ENCODE results near the gene SEC22C.
"Not testable (repeated sequence)": the region's sequence is repeated elsewhere in the genome, so short reads cannot be mapped to it uniquely, and the experiment has no call there.

The SEC22C gene

DNA sequence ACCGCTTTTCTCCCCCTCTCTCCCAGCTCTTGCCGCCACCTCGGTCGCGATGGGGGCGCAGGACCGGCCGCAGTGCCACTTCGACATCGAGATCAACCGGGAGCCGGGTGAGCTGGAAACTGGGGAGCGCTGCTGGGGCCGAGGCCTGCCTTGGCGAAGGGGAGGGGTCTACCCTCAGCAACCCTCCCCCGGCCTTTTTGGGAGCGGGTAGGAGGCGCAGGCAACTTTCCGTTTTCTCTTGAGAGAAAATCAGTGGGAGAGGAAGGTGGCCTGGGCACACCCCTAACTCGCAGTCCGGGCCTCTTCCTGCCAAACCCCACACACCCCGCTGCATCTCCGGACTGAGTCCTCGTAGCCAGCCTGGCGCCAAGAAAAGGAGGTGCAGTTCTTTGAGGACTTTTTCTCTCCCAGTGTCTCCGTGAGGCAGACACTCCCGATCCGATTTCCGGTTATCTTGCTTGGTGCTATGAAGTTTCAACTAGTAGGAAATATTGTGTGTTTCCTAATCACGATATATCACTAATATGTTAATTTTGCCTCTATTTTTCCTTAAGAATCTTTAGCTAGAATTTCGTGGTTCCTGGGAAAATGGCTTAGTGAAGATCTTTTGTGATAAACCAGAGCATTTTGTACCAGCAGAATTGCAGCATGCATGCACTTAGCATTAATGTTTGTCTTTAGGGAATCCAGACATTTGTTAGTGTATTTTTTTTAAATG, 19.4 kb upstream of the SEC22C start:
- no peaks in the 10 kb centered on the region for H3K36me3 ChIP-seq (ENCODE audit: control insufficient read depth, insufficient read depth, low read length)

DNA sequence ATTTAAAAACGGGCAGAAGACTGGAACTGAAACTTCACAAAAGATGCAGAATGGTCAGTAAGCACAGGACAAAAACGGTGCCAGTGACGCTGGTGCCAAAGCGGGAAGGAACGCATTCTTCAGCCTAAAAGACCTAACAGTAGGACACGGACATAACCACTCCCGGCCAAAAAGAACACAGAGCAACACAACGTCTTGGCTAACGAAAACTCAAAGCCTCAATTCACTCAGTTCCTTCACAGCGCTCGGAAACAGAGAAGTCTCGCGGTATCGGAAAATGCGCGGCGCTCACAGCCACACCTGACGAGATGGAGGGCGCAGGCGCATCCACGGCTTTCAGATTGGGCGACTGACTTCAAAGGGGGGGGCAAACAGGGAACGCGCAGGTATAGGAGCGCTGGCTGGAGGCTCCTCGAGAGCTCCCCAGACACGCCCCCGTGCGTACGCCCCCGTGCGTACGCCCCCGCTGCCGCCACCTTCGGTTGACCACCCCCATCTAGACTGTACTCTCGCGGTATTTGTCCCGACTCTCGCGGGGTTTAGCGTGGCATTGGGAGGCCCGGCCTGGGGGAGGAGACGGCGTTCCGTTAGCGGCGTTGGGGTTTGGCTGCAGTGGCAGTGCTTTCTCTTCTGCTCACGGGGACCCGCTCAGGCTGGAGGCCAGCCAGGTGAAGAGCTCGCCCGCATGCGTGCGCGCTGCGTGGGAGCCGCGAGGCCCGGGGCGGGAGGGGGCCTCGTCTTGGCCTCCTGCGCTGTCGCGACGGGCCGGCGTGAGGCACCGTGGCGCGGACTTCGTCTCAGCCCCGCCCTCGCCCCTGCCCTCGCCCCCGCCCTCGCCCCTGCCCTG, 18.6 kb upstream of the SEC22C start, which contains the start of gene NKTR:
TSS of gene NKTR (plus strand) at position 576 of the 847 bp plus-strand sequence. CDS start 321 bp downstream, outside the sequence.
- H3K27ac ChIP-seq: peak within 1 kb of the TSS; percentile 74
- H3K9ac ChIP-seq: peak within 1 kb of the TSS; percentile 89
- peaks cover 29% of the 10 kb centered on the region for H3K79me2 ChIP-seq
- H3K27me3 ChIP-seq (ENCODE audit: control insufficient read depth, insufficient read depth, low read length): no peaks in the 10 kb centered on the region
- H3K4me1 ChIP-seq: peaks cover 3% of the 10 kb centered on the region
- H3K4me2 ChIP-seq (ENCODE audit: low read length): peak within 1 kb of the TSS; percentile 88
- no peaks in the 10 kb centered on the region for H3K36me3 ChIP-seq (ENCODE audit: control insufficient read depth, insufficient read depth, low read length)
- peak within 1 kb of the TSS; percentile 93 for H2AFZ ChIP-seq
- H3K9me3 ChIP-seq (ENCODE audit: control insufficient read depth, low read length): no peaks in the 10 kb centered on the region
- H3K4me3 ChIP-seq (ENCODE audit: low read depth, low read length): peak within 1 kb of the TSS; percentile 89
- TF ChIP-seq, protein P1, sequence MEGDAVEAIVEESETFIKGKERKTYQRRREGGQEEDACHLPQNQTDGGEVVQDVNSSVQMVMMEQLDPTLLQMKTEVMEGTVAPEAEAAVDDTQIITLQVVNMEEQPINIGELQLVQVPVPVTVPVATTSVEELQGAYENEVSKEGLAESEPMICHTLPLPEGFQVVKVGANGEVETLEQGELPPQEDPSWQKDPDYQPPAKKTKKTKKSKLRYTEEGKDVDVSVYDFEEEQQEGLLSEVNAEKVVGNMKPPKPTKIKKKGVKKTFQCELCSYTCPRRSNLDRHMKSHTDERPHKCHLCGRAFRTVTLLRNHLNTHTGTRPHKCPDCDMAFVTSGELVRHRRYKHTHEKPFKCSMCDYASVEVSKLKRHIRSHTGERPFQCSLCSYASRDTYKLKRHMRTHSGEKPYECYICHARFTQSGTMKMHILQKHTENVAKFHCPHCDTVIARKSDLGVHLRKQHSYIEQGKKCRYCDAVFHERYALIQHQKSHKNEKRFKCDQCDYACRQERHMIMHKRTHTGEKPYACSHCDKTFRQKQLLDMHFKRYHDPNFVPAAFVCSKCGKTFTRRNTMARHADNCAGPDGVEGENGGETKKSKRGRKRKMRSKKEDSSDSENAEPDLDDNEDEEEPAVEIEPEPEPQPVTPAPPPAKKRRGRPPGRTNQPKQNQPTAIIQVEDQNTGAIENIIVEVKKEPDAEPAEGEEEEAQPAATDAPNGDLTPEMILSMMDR (IDR thresholded peaks at IDR 0.05): no peak

More for the DNA sequence above, 19.4 kb upstream of the SEC22C start:
- Histone ChIP-seq H3K9ac (peak overlapping the region; percentile 89), H3K4me2 (ENCODE audit: low read length) (peak overlapping the region; percentile 88), H3K9me3 (ENCODE audit: control insufficient read depth, low read length) (no peaks in the 10 kb centered on the region), H3K27me3 (ENCODE audit: control insufficient read depth, insufficient read depth, low read length) (no peaks in the 10 kb centered on the region), H3K79me2 (peaks cover 36% of the 10 kb centered on the region), H3K4me1 (peaks cover 7% of the 10 kb centered on the region), H3K27ac (peak overlapping the region; percentile 74), H2AFZ (peak overlapping the region; percentile 93), H3K4me3 (ENCODE audit: low read depth, low read length) (peak overlapping the region; percentile 89)
- TF ChIP-seq, protein P1 (IDR thresholded peaks at IDR 0.05): no peak

DNA sequence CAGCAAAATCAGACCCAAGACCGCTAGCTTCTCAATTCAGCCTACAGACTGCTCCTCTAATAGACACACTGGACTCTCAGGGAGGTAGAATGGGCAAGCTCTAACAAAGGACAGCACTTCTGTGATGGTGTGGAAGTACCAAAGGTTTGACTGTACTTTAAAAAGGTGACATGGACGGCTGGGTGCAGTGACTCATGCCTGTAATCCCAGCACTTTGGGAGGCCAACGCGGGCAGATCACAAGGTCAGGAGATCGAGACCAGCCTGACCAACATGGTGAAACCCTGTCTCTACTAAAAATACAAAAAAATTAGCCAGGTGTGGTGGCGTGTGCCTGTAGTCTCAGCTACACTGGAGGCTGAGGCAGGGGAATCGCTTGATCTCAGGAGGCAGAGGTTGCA, 15.3 kb upstream of the SEC22C start:
- not testable (repeated sequence) for H3K9ac ChIP-seq; H3K4me2 ChIP-seq (ENCODE audit: low read length); H2AFZ ChIP-seq; H3K27me3 ChIP-seq (ENCODE audit: control insufficient read depth, insufficient read depth, low read length); H3K79me2 ChIP-seq; H3K4me3 ChIP-seq (ENCODE audit: low read depth, low read length); H3K4me1 ChIP-seq; H3K27ac ChIP-seq; H3K36me3 ChIP-seq (ENCODE audit: control insufficient read depth, insufficient read depth, low read length); H3K9me3 ChIP-seq (ENCODE audit: control insufficient read depth, low read length)

DNA sequence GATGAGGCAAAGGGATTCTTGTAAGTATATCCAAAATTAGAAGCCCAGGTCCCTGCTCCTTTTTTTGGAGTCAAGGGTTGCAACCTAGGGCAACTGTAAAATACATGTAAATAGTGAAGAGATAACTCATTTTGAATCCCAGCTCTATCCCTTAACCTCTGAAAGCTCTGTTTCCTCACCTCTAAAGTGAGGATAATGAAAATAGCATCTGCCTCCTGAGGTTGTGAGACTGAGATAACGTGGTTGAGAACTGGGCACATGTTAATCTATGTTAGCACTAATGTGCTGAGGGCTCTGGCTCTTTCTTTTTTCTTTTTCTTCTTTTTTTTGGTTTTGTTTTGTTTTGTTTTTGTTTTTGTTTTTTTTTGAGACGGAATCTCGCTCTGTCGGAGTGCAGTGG, 13.9 kb upstream of the SEC22C start:
- no peaks in the 10 kb centered on the region for H3K27me3 ChIP-seq (ENCODE audit: control insufficient read depth, insufficient read depth, low read length)
- H2AFZ ChIP-seq: no peak overlapping the region
- H3K27ac ChIP-seq: no peak overlapping the region
- TF ChIP-seq, protein P1 (IDR thresholded peaks at IDR 0.05): no peak
- no peak overlapping the region for H3K4me3 ChIP-seq (ENCODE audit: low read depth, low read length)
- no peaks in the 10 kb centered on the region for H3K4me1 ChIP-seq
- H3K36me3 ChIP-seq (ENCODE audit: control insufficient read depth, insufficient read depth, low read length): no peaks in the 10 kb centered on the region
- no peak overlapping the region for H3K4me2 ChIP-seq (ENCODE audit: low read length)
- no peaks in the 10 kb centered on the region for H3K9me3 ChIP-seq (ENCODE audit: control insufficient read depth, low read length)
- no peak overlapping the region for H3K9ac ChIP-seq
- H3K79me2 ChIP-seq: no peaks in the 10 kb centered on the region

DNA sequence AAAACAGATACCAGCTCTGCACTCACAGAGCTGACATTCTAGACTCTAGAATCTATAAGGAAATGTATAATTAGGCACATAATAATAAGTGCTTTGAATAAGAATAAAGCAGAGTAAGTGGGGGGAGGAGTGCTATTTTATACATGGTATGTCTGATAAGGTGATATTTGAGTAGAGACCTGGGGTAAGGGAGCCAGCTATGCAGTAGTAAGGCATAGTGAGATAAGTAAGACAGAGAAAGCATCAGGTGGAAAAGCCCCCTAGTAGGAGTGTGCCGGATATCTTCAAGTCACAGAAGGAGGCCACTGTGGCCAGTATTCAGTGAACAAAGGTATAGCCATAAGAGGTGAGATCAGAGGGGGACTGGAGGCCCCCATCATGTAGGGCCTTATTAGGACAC, 11.9 kb upstream of the SEC22C start:
- no peak overlapping the region for H3K27ac ChIP-seq
- no peak overlapping the region for H3K4me2 ChIP-seq (ENCODE audit: low read length)
- no peak overlapping the region for H3K9ac ChIP-seq
- H3K36me3 ChIP-seq (ENCODE audit: control insufficient read depth, insufficient read depth, low read length): no peaks in the 10 kb centered on the region
- no peak overlapping the region for H3K4me3 ChIP-seq (ENCODE audit: low read depth, low read length)
- H2AFZ ChIP-seq: no peak overlapping the region
- H3K27me3 ChIP-seq (ENCODE audit: control insufficient read depth, insufficient read depth, low read length): no peaks in the 10 kb centered on the region
- H3K79me2 ChIP-seq: no peaks in the 10 kb centered on the region
- H3K4me1 ChIP-seq: peaks cover 4% of the 10 kb centered on the region
- TF ChIP-seq, protein P1 (IDR thresholded peaks at IDR 0.05): no peak
- no peaks in the 10 kb centered on the region for H3K9me3 ChIP-seq (ENCODE audit: control insufficient read depth, low read length)

All from parathyroid adenoma (tissue), 2 donors.